Naive thymus-derived CD4-positive, alpha-beta T cell (primary cell): Measurements from ENCODE around the gene NBL1. TPM values are rescaled to one million over a fixed set of nuclear protein-coding genes. Genes with fewer than 3 reads are reported as not detected.

Experiments used
- ATAC-seq: fragments of 150-1000 bp; cut with Tn5 transposase; 2 replicates; pipeline ENCODE4 v1.10.0; 2021; ENCODE audit warnings: mild to moderate bottlenecking, moderate library complexity
- CTCF ChIA-PET: fragments of 350-600 bp; sonication (Branson Sonifier 250); formaldehyde crosslinking; loops from one replicate; lab custom pipeline; 2021; ENCODE audit warnings: antibody characterized with exemption; lab: Charles Lee
- POLR2A ChIA-PET: fragments of 350-600 bp; sonication (Branson Sonifier 250); formaldehyde crosslinking; loops from one replicate; lab custom pipeline; 2021; ENCODE audit warnings: antibody characterized with exemption, inconsistent platforms; lab: Charles Lee
- DNase-seq, 9 donors: peaks; one replicate each; pipeline versions ENCODE4 v3.0.0 to v3.0.0-alpha.2; 2020 to 2022; ENCODE audit warnings: mixed read lengths in 1 of 9
- H3K27ac ChIP-seq: one replicate; pipeline ENCODE4 v1.7.0; 2013; ENCODE audit warnings: mild to moderate bottlenecking, low read depth, low read length, moderate library complexity
- H3K27me3 ChIP-seq, 2 donors: one replicate each; pipeline ENCODE4 v1.7.0; 2013; ENCODE audit warnings: low read length in 2 of 2, mild to moderate bottlenecking in 2 of 2, moderate library complexity in 2 of 2; ENCODE audit not compliant: control insufficient read depth in 2 of 2, insufficient read depth in 2 of 2
- H3K36me3 ChIP-seq, 3 experiments: 1 replicate in 2 of 3; 2 replicates in 1 of 3; pipeline ENCODE4 v1.7.0; 2013; ENCODE audit warnings: low read length in 3 of 3, mild to moderate bottlenecking in 3 of 3, moderate library complexity in 1 of 3; ENCODE audit not compliant: insufficient read depth in 3 of 3, control insufficient read depth in 2 of 3
- H3K4me1 ChIP-seq, 2 donors: one replicate each; pipeline ENCODE4 v1.7.0; 2013; ENCODE audit warnings: low read length in 2 of 2, mild to moderate bottlenecking in 2 of 2, moderate library complexity in 1 of 2; ENCODE audit not compliant: control insufficient read depth in 2 of 2, insufficient read depth in 2 of 2
- H3K4me3 ChIP-seq: 2 replicates; pipeline ENCODE4 v1.7.0; 2013; ENCODE audit warnings: mild to moderate bottlenecking, low read length
- H3K9me3 ChIP-seq, 3 experiments: 1 replicate in 2 of 3; 2 replicates in 1 of 3; pipeline ENCODE4 v1.7.0; 2013; ENCODE audit warnings: low read length in 3 of 3; ENCODE audit not compliant: control insufficient read depth in 2 of 3
- H3K27ac Mint-ChIP-seq, 9 donors: one replicate each; pipeline ENCODE4 v1.8.0; 2020 to 2022; ENCODE audit warnings: mixed read lengths in 9 of 9, mild to moderate bottlenecking in 8 of 9, moderate library complexity in 5 of 9, inconsistent platforms in 2 of 9
- H3K27me3 Mint-ChIP-seq, 5 donors: one replicate each; pipeline ENCODE4 v1.8.0; 2021 to 2022; ENCODE audit warnings: mixed read lengths in 5 of 5, mild to moderate bottlenecking in 1 of 5
- H3K36me3 Mint-ChIP-seq, 5 donors: one replicate each; pipeline ENCODE4 v1.8.0; 2020 to 2022; ENCODE audit warnings: mixed read lengths in 5 of 5, mild to moderate bottlenecking in 3 of 5, inconsistent platforms in 1 of 5
- H3K4me1 Mint-ChIP-seq, 7 donors: one replicate each; pipeline ENCODE4 v1.8.0; 2020 to 2022; ENCODE audit warnings: mixed read lengths in 7 of 7, mild to moderate bottlenecking in 3 of 7, inconsistent platforms in 1 of 7
- H3K4me3 Mint-ChIP-seq, 10 donors: one replicate each; pipeline ENCODE4 v1.8.0; 2020 to 2022; ENCODE audit warnings: mild to moderate bottlenecking in 10 of 10, mixed read lengths in 10 of 10, moderate library complexity in 6 of 10, inconsistent platforms in 2 of 10
- H3K9me3 Mint-ChIP-seq, 11 donors: one replicate each; pipeline ENCODE4 v1.8.0; 2020 to 2022; ENCODE audit warnings: mixed read lengths in 11 of 11, mild to moderate bottlenecking in 4 of 11, inconsistent platforms in 1 of 11, moderate library complexity in 1 of 11
- intact Hi-C, 2 donors: fragments of 100-400 bp; cut with micrococcal nuclease; formaldehyde crosslinking; loops; one replicate each; pipeline ENCODE4 v1.15.1; 2023
- polyA plus RNA-seq, 2 donors: library from polyadenylated mRNA; unstranded; fragments of 300-500 nt; fragmentation: Illumina TruSeq; gene quantifications; one replicate each; pipeline ENCODE4 v1.2.3, GENCODE V29; 2021
- total RNA-seq, 6 experiments: library from RNA in 5 of 6; stranded (reverse) in 5 of 6; gene quantifications; 1 replicate in 5 of 6; 2 replicates in 1 of 6; pipeline ENCODE4 v1.2.3 and lab custom pipeline; 2021 to 2026

Gene NBL1
- total and polyA plus RNA-seq, 7 experiments from 2014 or later: 2.5 to 36.1 (median 22.6) TPM

DNA sequence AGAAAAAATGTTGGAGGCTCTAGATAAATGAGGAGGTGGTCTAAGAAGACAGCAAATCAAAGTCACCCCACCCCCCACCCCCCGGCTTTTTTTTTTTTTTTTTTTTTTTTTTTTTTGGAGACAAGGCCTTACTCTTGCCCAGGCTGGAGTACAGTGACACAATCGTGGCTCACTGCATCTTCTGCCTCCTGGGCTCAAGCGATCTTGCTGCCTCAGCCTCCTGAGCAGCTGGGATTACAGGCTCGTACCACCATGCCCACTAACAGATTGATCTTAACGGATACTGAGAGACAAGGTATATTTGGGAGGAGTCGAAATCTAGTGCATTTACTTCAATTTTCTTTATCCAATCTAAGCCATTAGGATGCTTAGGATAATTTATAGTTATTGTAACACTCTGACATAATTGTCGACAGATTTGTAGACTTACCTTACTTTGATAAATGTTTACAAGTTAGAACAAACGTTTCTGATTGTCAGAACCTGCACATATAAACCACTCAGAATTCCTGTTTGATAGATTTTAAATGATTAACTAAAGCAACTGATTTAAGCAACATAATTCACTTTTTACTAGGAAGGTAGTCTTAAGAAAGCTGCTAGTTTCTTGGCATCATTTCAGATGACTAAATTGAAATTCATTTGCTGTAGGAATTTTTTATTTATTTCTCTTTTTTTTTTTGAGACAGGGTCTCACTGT lies 33.7 kb upstream of the NBL1 start:
- H3K36me3 ChIP-seq: no peaks in the 10 kb centered on the region
- peaks cover 22 to 67% (median 63%) of the 10 kb centered on the region in 7 donors for H3K4me1 Mint-ChIP-seq
- H3K27me3 ChIP-seq: no peaks in the 10 kb centered on the region
- H3K27ac ChIP-seq: no peak overlapping the region
- H3K36me3 Mint-ChIP-seq: peaks cover 6 to 30% (median 21%) of the 10 kb centered on the region in 5 donors
- peak overlapping the region in 5 of 9 donors; percentile 7 to 81 (median 26) for H3K27ac Mint-ChIP-seq
- no peak overlapping the region for H3K4me3 Mint-ChIP-seq
- no peaks in the 10 kb centered on the region for H3K27me3 Mint-ChIP-seq
- peaks cover 0 to 1% (median 0%) of the 10 kb centered on the region in 11 donors for H3K9me3 Mint-ChIP-seq
- ChIA-PET POLR2A (interaction anchor here (0.6 to 13.2 kb wide), 4 partner anchors 8 to 864 kb away, joined by 3 to 88 read pairs (median 3); a partner anchor contains a TSS), CTCF (interaction anchor here (1.7 kb wide), 1 partner anchor 41 kb away, joined by 7 read pairs; no protein-coding TSS in a partner anchor)
- H3K9me3 ChIP-seq: no peaks in the 10 kb centered on the region
- no peak for ATAC-seq
- H3K4me3 ChIP-seq: no peak overlapping the region
- peaks cover 24 to 26% of the 10 kb centered on the region in 2 donors for H3K4me1 ChIP-seq
- DNase-seq: no peak
- intact Hi-C loops: no loop called here

DNA sequence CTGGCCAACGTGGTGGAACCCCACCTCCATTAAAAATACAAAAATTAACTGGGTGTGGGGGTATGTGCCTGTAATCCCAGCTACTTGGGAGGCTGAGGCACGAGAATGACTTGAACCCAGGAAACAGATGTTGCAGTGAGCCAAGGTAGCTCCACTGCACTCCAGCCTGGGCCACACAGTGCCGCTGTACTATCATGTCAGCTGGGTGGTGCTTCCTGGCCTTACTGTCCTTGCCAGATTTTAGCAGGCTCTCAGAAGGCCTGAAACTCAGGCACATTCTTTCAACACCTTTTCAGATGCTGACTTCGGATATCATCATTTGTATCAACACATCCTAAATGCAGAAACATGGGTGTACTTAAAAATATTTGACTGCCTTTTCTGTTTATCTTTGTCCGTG lies 31.6 kb upstream of the NBL1 start:
- peaks cover 0 to 8% (median 0%) of the 10 kb centered on the region in 3 experiments for H3K36me3 ChIP-seq
- Mint-ChIP-seq H3K4me1 (peaks cover 12 to 62% (median 49%) of the 10 kb centered on the region in 7 donors), H3K27ac (no peak overlapping the region), H3K27me3 (no peaks in the 10 kb centered on the region), H3K36me3 (peaks cover 6 to 31% (median 23%) of the 10 kb centered on the region in 5 donors), H3K9me3 (no peaks in the 10 kb centered on the region), H3K4me3 (peak overlapping the region in 1 of 10 donors; percentile 27)
- H3K27ac ChIP-seq: no peak overlapping the region
- H3K27me3 ChIP-seq: no peaks in the 10 kb centered on the region
- DNase-seq (no peak), ATAC-seq (no peak)
- intact Hi-C loops: no loop called here
- H3K4me3 ChIP-seq: no peak overlapping the region
- ChIA-PET POLR2A (interaction anchor here (1.1 to 13.2 kb wide), 2 partner anchors 14 to 34 kb away, joined by 3 to 88 read pairs; a partner anchor contains a TSS), CTCF (interaction anchor here (1.2 kb wide), 1 partner anchor 26 kb away, joined by 3 read pairs; no protein-coding TSS in a partner anchor)
- H3K9me3 ChIP-seq: no peaks in the 10 kb centered on the region
- peaks cover 3 to 5% of the 10 kb centered on the region in 2 donors for H3K4me1 ChIP-seq

DNA sequence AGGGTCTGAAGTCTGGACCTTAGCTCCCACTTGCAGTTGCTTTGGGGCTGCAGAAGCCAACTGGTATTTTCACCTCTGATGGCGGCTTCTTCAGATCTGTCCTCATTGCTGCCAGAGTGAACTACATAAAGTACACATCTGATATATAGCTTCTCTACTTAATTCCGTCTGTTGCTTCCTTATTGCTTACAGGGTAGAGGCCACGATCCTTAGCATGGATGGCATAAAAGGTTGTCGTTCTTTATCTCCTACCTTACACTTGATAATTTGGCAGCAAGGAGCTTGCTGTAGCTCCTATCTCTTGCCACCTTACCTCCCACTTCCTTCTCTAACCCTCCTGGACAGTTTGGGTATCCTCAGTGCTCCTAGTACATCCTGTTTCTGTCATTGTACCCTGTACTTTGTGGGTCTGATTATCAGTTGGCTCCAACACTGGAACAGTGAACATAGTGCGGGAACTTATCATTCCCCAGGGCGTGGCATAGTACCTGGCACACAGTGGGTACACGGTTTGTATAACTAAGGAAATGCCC lies 30.9 kb upstream of the NBL1 start:
- Histone ChIP-seq H3K36me3 (peaks cover 0 to 8% (median 0%) of the 10 kb centered on the region in 3 experiments), H3K9me3 (no peaks in the 10 kb centered on the region), H3K4me1 (no peaks in the 10 kb centered on the region), H3K4me3 (no peak overlapping the region), H3K27ac (no peak overlapping the region), H3K27me3 (no peaks in the 10 kb centered on the region)
- CTCF ChIA-PET: interaction anchor here (1.2 kb wide), 1 partner anchor 25 kb away, joined by 3 read pairs; no protein-coding TSS in a partner anchor
- Mint-ChIP-seq H3K27me3 (no peaks in the 10 kb centered on the region), H3K36me3 (peaks cover 6 to 25% (median 18%) of the 10 kb centered on the region in 5 donors), H3K4me3 (peak overlapping the region in 1 of 10 donors; percentile 27), H3K27ac (peak overlapping the region in 4 of 9 donors; percentile 4 to 89 (median 50)), H3K4me1 (peaks cover 10 to 55% (median 42%) of the 10 kb centered on the region in 7 donors), H3K9me3 (no peaks in the 10 kb centered on the region)
- POLR2A ChIA-PET: interaction anchor here (1.1 to 13.2 kb wide), 2 partner anchors 15 to 34 kb away, joined by 3 to 88 read pairs; a partner anchor contains a TSS
- DNase-seq (no peak), ATAC-seq (no peak)
- intact Hi-C loops: no loop called here

DNA sequence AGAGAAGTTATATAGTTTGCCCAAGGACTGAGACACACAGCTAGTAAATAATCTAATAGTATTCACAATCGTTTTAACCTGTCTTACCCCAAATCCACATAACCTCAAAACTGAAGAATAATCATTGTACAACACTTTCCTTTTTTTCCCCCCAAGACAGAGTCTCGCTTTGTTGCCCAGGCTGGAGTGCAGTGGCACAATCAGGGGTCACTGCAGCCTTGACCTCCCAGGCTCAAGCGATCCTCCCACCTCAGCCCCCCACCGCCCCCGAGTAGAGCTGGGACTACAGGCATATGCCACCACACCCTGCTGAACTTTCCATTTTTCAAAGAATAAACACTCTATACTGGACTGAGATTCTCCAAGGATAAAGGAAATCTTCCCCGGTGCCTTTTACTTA lies 28.7 kb upstream of the NBL1 start:
- no peaks in the 10 kb centered on the region for H3K27me3 ChIP-seq
- POLR2A ChIA-PET: interaction anchor here (1.2 to 13.2 kb wide), 2 partner anchors 17 to 128 kb away, joined by 3 to 88 read pairs; a partner anchor contains a TSS
- no peak overlapping the region for H3K27ac ChIP-seq
- H3K4me3 ChIP-seq: no peak overlapping the region
- CTCF ChIA-PET: interaction anchor here (1.3 kb wide), 1 partner anchor 8 kb away, joined by 3 read pairs; no protein-coding TSS in a partner anchor
- no peaks in the 10 kb centered on the region for H3K27me3 Mint-ChIP-seq
- no peaks in the 10 kb centered on the region for H3K9me3 ChIP-seq
- H3K36me3 ChIP-seq: peaks cover 0 to 8% (median 0%) of the 10 kb centered on the region in 3 experiments
- H3K4me3 Mint-ChIP-seq: no peak overlapping the region
- peak overlapping the region in 4 of 9 donors; percentile 7 to 36 (median 12) for H3K27ac Mint-ChIP-seq
- no peaks in the 10 kb centered on the region for H3K4me1 ChIP-seq
- no peaks in the 10 kb centered on the region for H3K9me3 Mint-ChIP-seq
- intact Hi-C loops: no loop called here
- H3K36me3 Mint-ChIP-seq: peaks cover 6 to 35% (median 18%) of the 10 kb centered on the region in 5 donors
- DNase-seq: no peak
- peaks cover 15 to 63% (median 51%) of the 10 kb centered on the region in 7 donors for H3K4me1 Mint-ChIP-seq
- no peak for ATAC-seq

GRCh38 chr1:19616489-19616888 lies 27.6 kb upstream of the NBL1 start:
- no peaks in the 10 kb centered on the region for H3K9me3 ChIP-seq
- Mint-ChIP-seq H3K4me1 (peaks cover 17 to 67% (median 57%) of the 10 kb centered on the region in 7 donors), H3K36me3 (peaks cover 6 to 35% (median 18%) of the 10 kb centered on the region in 5 donors), H3K9me3 (no peaks in the 10 kb centered on the region), H3K27me3 (no peaks in the 10 kb centered on the region), H3K27ac (no peak overlapping the region), H3K4me3 (no peak overlapping the region)
- no peak for DNase-seq
- ChIA-PET CTCF (interaction anchor here (1.3 kb wide), 1 partner anchor 9 kb away, joined by 3 read pairs; no protein-coding TSS in a partner anchor), POLR2A (interaction anchor here (13.2 kb wide), 1 partner anchor 18 kb away, joined by 88 read pairs; a partner anchor contains a TSS)
- no peak overlapping the region for H3K27ac ChIP-seq
- H3K36me3 ChIP-seq: peaks cover 0 to 8% (median 0%) of the 10 kb centered on the region in 3 experiments
- ATAC-seq: no peak
- H3K4me1 ChIP-seq: peaks cover 0 to 3% of the 10 kb centered on the region in 2 donors
- no peaks in the 10 kb centered on the region for H3K27me3 ChIP-seq
- intact Hi-C loops: no loop called here
- no peak overlapping the region for H3K4me3 ChIP-seq

GRCh38 chr1:19617376-19617775 lies 26.7 kb upstream of the NBL1 start:
- Histone ChIP-seq H3K4me1 (peaks cover 0 to 3% of the 10 kb centered on the region in 2 donors), H3K4me3 (no peak overlapping the region), H3K27me3 (no peaks in the 10 kb centered on the region), H3K9me3 (no peaks in the 10 kb centered on the region), H3K36me3 (peaks cover 0 to 8% (median 0%) of the 10 kb centered on the region in 3 experiments), H3K27ac (no peak overlapping the region)
- ATAC-seq (no peak), DNase-seq (no peak)
- CTCF ChIA-PET: interaction anchor here (0.8 kb wide), 1 partner anchor 261 kb away, joined by 3 read pairs; no protein-coding TSS in a partner anchor
- H3K9me3 Mint-ChIP-seq: no peaks in the 10 kb centered on the region
- intact Hi-C loops: no loop called here
- no peak overlapping the region for H3K4me3 Mint-ChIP-seq
- no peak overlapping the region for H3K27ac Mint-ChIP-seq
- peaks cover 6 to 35% (median 18%) of the 10 kb centered on the region in 5 donors for H3K36me3 Mint-ChIP-seq
- peaks cover 20 to 76% (median 63%) of the 10 kb centered on the region in 7 donors for H3K4me1 Mint-ChIP-seq
- no peaks in the 10 kb centered on the region for H3K27me3 Mint-ChIP-seq
- POLR2A ChIA-PET: interaction anchor here (13.2 kb wide), 1 partner anchor 19 kb away, joined by 88 read pairs; a partner anchor contains a TSS
